ENCODE measurements around the gene EFS.
"Not testable (repeated sequence)": the region's sequence is repeated elsewhere in the genome, so short reads cannot be mapped to it uniquely, and the experiment has no call there.

EFS gene

DNA sequence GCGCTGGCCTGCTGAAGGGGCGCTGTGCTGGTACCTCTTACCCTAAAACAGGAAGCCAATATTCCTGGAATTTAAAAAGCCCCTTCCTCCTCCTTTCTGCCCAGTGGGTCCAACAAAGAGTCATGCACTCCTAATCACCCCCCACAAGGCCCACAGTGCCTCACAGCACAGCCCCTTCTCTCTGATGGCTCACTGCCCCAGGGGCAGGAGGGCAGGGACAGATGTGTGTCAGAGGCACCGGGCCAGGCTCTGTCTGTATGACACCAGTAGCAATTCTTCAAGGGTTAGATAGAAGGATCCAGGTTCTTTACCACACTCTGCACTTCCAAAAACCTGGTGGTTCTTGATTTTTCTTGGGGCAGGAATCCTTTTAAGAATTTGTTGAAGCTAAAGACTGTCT is 34.2 kb upstream of the EFS start:
- no peak for DNase-seq

- no peak for DNase-seq
These were observed 33.4 kb upstream of the EFS start for GRCh38 chr14:23398348-23398747.

- no peak for DNase-seq
These were observed 31.9 kb upstream of the EFS start for GRCh38 chr14:23396781-23397407.

DNA sequence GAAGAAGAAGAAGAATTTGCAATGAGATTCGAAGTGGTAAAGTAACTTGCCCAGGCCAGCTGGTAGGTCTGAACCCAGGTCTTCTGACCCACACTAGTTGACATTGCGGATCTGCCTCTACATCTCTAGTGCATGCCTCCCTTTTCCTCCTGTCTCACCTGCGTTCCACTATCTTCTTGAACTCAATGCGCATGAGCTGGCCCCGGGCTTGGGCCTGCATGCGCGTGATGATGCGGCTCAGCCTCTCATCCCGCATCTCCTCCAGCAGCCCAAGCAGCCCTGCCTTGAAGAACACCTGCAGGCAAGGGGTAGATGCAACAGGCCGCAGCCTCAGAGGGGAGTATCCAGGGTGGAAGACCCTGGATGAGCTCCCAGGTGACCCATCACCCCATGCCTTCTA is 31.2 kb upstream of the EFS start:
- DNase-seq: no peak

GRCh38 chr14:23392613-23393012 is 27.6 kb upstream of the EFS start:
- DNase-seq: no peak

- DNase-seq: not testable (repeated sequence)
These were observed 24.9 kb upstream of the EFS start for GRCh38 chr14:23389871-23390270.

- DNase-seq: no peak
These were observed 24.4 kb upstream of the EFS start for GRCh38 chr14:23389396-23389795.

- DNase-seq: no peak
These were observed 24.0 kb upstream of the EFS start for GRCh38 chr14:23388996-23389395.

DNA sequence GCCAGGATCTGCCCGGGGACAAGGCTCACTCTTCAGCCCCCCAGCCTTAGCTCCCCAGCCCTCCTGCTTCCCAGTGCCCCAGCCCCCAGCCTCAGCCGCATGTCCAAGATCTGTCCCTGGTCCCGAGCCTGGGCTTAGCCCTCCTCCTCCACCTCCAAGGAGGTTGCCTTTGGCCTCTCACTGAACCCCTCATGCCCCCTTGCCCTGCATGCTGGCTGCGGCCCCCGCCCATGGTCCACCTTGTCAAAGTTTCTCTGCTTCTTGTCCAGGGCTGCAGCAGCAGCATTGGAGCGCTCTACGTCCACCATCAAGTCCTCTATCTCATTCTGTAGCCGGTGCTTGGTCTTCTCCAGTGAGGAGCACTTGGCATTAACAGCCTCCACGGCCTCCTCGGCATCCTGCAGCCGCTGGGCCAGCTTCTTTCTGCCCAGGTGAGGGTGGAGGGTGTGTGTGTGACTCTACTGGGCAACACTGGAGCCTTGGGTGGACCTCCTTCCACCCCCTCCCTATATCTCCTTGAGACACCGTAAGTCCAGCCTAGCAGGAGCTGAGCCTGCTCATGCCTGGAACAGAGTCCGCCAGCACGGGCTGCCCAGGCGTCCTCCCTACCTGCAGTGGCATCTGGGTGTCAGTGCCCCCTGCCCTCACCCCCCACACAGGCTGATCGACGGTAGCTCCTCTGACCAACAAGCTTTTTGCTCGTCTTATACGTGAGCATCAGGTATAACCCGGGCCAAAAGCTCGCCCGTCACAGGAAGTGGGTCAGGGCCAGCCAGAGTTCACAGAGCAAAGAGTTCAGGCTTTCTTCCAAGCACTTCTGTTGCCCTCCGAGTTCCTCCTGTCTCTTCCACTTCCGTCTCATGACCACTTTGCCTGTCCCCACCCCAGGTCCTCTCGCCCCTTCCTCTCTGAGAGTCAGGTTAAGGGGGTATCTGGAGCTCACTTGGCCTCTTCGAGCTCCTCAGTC is 23.2 kb upstream of the EFS start:
- no peak for DNase-seq

DNA sequence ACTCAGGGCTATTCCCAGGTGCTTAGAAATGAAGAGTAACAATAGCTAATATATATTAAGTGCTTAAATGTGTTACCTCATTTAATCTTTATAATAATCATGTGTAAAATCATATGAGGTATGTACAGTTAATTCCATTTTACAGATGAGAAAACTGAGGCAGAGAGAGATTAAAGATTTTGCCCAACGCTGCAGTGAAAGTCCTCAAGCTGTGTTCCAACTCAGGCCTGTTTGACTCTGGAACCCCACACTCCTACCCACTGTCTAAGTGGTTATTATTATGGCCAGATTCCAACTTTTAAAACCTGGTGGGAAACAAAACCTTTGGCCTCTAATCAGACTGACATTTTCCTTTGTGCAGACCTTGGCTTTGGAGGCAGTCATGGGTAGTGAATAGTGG is 22.0 kb upstream of the EFS start:
- no peak for DNase-seq

DNA sequence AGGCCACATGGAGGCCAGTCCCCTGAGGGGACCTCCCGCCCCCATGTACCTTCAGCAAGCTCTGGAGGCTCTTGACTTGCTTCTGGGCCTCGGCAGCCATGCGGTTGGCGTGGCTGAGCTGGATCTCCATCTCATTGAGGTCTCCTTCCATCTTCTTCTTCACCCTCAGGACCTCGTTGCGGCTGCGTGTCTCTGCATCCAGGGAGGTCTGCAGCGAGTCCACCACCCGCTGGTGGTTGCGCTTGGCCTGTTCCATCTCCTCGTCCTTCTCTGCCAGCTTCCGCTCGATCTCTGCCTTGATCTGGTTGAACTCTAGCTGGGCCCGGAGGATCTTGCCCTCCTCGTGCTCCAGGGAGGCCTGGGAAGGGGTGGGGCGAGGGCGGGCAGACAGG is 21.3 kb upstream of the EFS start:
- not testable (repeated sequence) for DNase-seq

GRCh38 chr14:23385642-23386265 is 20.8 kb upstream of the EFS start:
- DNase-seq: no peak

DNA sequence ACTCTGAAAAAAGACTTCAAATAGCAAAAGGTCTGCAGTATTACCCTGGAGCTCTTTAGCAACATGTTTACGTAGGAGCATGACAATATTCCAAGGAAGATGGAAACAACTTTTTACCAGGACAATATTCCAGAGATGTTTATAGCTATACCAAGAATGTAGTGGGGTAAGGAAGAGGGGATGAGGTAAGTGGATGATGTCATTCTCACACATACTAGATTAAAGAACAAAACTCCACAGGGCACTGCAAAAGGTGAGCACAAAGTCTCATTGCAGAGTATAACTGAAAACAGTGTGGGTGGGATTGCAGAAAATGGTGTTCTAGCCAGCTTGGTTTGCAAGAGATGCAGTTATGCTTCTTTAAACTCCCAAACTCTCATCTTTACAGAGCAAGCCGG is 20.3 kb upstream of the EFS start:
- DNase-seq: no peak

DNA sequence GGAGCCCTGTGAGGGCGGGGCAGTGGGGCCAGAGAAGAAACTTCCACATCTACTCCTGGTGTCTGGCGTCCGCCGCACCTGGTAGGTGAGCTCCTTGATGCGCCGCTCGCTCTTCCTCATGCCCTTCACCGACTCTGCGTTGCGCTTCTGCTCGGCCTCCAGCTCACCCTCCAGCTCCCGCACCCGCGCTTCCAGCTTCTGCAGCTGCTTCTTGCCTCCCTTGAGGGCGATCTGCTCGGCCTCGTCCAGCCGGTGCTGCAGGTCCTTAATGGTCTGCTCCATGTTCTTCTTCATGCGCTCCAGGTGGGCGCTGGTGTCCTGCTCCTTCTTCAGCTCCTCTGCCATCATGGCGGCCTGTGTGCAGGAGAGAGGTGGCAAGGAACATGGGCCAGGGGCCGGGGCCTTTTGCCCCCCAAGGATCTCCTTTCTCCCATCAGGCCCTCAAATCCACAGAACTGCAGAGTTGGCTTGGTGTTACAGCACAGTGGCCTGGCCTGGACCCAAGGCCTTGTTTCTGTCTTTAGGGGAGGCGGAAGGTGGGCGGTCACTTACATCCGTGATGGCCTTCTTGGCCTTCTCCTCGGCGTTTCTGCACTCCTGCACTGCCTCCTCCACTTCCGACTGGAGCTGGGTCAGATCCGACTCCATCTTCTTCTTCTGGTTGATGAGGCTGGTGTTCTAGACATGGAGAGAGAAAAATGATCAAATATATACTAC is 19.6 kb upstream of the EFS start:
- DNase-seq: no peak

- DNase-seq: no peak
These were observed 17.9 kb upstream of the EFS start for GRCh38 chr14:23382731-23383440.

GRCh38 chr14:23382276-23382675 is 17.3 kb upstream of the EFS start:
- DNase-seq: no peak

GRCh38 chr14:23381871-23382270 is 16.9 kb upstream of the EFS start:
- no peak for DNase-seq

- DNase-seq: no peak
These were observed 16.0 kb upstream of the EFS start for GRCh38 chr14:23380976-23381375.

DNA sequence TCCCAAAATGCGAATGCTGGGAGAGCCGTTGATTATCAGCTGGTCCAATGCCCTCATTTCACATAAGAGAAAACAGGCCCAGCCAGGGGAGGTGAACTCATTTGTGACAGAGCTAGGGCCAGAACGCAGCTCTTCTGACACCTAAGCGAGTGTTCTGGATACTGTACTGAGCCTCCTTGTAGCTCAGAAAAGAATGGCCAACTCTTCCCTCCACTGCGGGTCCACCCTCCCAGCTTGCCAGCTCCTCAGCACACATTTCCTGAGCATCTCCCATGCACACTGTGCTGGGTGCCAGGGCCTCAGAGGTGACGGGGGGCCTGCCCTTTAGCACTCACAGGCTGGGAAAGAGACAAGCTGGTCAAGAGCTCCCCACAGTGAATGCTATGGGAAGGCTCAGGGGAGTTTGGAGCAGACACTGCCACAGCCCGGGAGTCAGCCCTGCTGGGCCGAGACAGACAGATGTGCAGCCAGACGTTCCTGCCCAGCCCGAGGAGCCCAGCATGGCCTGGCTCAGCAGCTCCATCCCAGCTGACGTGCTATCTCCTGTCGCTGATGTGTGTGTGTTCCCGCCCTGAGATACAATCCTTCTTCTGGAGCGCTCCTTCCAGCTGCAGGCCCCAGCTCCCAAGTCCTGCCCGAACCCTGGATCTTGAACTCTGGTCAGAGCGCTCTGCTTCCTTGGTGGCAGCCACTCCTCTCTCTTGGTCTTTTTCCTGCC is 15.4 kb upstream of the EFS start:
- no peak for DNase-seq

- DNase-seq: peak; percentile 52
These were observed 14.6 kb upstream of the EFS start for GRCh38 chr14:23379366-23380196.
